SU-DHL-6 (cell line): ENCODE data around the gene HMMR.

Experiments
- H2AFZ ChIP-seq: fragments of 200-600 bp; sonication (generic); 2 replicates; pipeline ENCODE4 v1.6.1; 2014; ENCODE audit warnings: low read depth, mild to moderate bottlenecking, moderate library complexity, mixed read lengths, antibody characterized with exemption, low read length; ENCODE audit not compliant: severe bottlenecking
- H3F3A ChIP-seq: fragments of 200-600 bp; shearing (Covaris generic); 2 replicates; pipeline ENCODE4 v1.6.0; 2016; ENCODE audit warnings: antibody characterized with exemption, mild to moderate bottlenecking; ENCODE audit not compliant: insufficient read depth
- H3K27ac ChIP-seq: fragments of 200-600 bp; sonication (generic); 2 replicates; pipeline ENCODE4 v1.5.1; 2016; ENCODE audit warnings: low read depth, mild to moderate bottlenecking, low read length, moderate library complexity, mixed read lengths
- H3K27me3 ChIP-seq: fragments of 200-600 bp; sonication (generic), shearing (Covaris generic); 2 replicates; pipeline ENCODE4 v1.6.0; 2014; ENCODE audit warnings: mild to moderate bottlenecking, low read length
- H3K36me3 ChIP-seq: fragments of 200-600 bp; sonication (generic); 2 replicates; pipeline ENCODE4 v1.6.1; 2014; ENCODE audit warnings: mild to moderate bottlenecking, low read length, mixed read lengths
- H3K4me2 ChIP-seq: fragments of 300-600, 200-600 bp; shearing (Covaris generic), sonication (generic); 2 replicates; pipeline ENCODE4 v1.6.0; 2014; ENCODE audit warnings: low read length, low read depth, mild to moderate bottlenecking; ENCODE audit not compliant: poor library complexity, severe bottlenecking
- H3K4me3 ChIP-seq: fragments of 200-600 bp; sonication (generic); 2 replicates; pipeline ENCODE4 v1.5.1; 2014; ENCODE audit warnings: antibody characterized with exemption, low read length, mild to moderate bottlenecking, mixed read lengths; ENCODE audit not compliant: insufficient read depth, poor library complexity, severe bottlenecking
- H3K79me2 ChIP-seq: fragments of 200-600 bp; sonication (generic); 2 replicates; pipeline ENCODE4 v1.6.1; 2014; ENCODE audit warnings: mild to moderate bottlenecking, low read length, moderate library complexity; ENCODE audit not compliant: insufficient read depth
- H3K9ac ChIP-seq: fragments of 200-600 bp; sonication (generic); 2 replicates; pipeline ENCODE4 v1.7.0; 2014; ENCODE audit warnings: mild to moderate bottlenecking, low read length
- H3K9me2 ChIP-seq: fragments of 200-600 bp; sonication (generic); replicated peaks from 2 replicates; pipeline ENCODE4 v1.6.1; 2014; ENCODE audit warnings: low read length; ENCODE audit not compliant: insufficient read depth
- H3K9me3 ChIP-seq: fragments of 200-600 bp; sonication (generic); 2 replicates; pipeline ENCODE4 v1.6.1; 2014; ENCODE audit warnings: low read length, mixed read lengths; ENCODE audit not compliant: insufficient read depth
- H4K20me1 ChIP-seq: fragments of 200-600 bp; sonication (generic); 2 replicates; pipeline ENCODE4 v1.6.1; 2014; ENCODE audit warnings: low read depth, mild to moderate bottlenecking, antibody characterized with exemption, low read length, moderate library complexity, mixed read lengths
- EZH2phosphoT487 ChIP-seq: fragments of 200-600 bp; sonication (generic), shearing (Covaris generic); conservative IDR thresholded peaks from 2 replicates; pipeline ENCODE4 v1.6.1; 2018; ENCODE audit warnings: mild to moderate bottlenecking, antibody characterized with exemption, low read length, moderate library complexity, mixed read lengths
- TF ChIP-seq, protein P1 (sequence below): fragments of 200-600 bp; sonication (generic); IDR thresholded peaks from one replicate; pipeline ENCODE4 v1.5.1; 2017; ENCODE audit warnings: antibody characterized with exemption, mild to moderate bottlenecking, low read length, moderate library complexity; ENCODE audit not compliant: insufficient read depth, poor library complexity, severe bottlenecking

The HMMR gene

DNA sequence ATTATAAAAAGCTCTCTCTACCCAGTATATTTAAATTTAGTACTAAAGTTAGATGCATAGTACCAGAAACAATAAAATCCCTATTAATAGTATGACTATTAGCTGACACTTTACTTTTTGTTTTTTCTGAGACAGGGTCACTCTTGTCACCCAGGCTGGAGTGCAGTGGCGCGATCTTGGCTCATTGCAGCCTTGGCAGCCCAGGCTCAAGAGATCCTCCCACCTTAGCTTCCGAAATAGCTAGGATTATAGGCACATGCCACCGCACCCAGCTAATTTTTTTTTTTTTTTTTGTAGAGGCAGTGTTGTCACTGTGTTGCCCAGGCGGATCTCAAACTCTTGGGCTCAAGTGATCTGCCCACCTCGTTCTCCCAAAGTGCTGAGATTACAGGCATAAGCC, 15.1 kb upstream of the HMMR start:
- no peak overlapping the region for H3K4me3 ChIP-seq
- H2AFZ ChIP-seq, result no peak overlapping the region
- no peak overlapping the region for H3K4me2 ChIP-seq
- H3K79me2 ChIP-seq, result peaks cover 6% of the 10 kb centered on the region; the same call in 1 of the 2 replicates
- H3K9me3 ChIP-seq, result no peaks in the 10 kb centered on the region
- no peak overlapping the region for H3K27ac ChIP-seq
- H3F3A ChIP-seq, result peaks cover 30% of the 10 kb centered on the region; the same call in 1 of the 2 replicates
- H3K9ac ChIP-seq, result no peak overlapping the region
- no peaks in the 10 kb centered on the region for H3K9me2 ChIP-seq
- H3K27me3 ChIP-seq, result no peaks in the 10 kb centered on the region
- TF ChIP-seq, protein P1, sequence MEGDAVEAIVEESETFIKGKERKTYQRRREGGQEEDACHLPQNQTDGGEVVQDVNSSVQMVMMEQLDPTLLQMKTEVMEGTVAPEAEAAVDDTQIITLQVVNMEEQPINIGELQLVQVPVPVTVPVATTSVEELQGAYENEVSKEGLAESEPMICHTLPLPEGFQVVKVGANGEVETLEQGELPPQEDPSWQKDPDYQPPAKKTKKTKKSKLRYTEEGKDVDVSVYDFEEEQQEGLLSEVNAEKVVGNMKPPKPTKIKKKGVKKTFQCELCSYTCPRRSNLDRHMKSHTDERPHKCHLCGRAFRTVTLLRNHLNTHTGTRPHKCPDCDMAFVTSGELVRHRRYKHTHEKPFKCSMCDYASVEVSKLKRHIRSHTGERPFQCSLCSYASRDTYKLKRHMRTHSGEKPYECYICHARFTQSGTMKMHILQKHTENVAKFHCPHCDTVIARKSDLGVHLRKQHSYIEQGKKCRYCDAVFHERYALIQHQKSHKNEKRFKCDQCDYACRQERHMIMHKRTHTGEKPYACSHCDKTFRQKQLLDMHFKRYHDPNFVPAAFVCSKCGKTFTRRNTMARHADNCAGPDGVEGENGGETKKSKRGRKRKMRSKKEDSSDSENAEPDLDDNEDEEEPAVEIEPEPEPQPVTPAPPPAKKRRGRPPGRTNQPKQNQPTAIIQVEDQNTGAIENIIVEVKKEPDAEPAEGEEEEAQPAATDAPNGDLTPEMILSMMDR, result no peak
- no peak for TF ChIP-seq EZH2phosphoT487
- H4K20me1 ChIP-seq, result 0 out of 2 replicates have a peak, but pooled peaks cover 4% of the 10 kb centered on the region
- H3K36me3 ChIP-seq, result peaks cover 80% of the 10 kb centered on the region

DNA sequence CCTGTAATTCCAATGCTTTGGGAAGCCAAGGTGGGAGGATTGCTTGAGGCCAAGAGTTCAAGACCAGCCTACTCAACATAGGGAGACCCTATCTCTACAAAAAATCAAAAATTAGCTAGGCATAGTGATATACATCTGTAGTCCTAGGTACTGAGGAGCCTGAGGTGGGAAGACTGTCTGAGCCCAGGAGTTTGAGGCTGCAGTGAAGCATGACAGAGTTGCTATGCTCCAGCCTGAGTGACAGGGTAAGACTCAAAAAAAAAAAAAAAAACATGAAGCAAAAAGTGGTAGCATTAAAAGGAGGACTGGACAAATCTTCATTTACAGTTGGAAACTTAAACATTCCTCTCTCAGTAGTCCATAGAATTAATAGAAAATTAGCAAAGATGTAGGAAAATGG, 13.2 kb upstream of the HMMR start:
- Histone ChIP-seq H3F3A (peaks cover 38% of the 10 kb centered on the region; the same call in 1 of the 2 replicates), H2AFZ (no peak overlapping the region), H3K4me2 (no peak overlapping the region), H3K4me3 (no peak overlapping the region), H3K9me2 (no peaks in the 10 kb centered on the region), H3K27me3 (no peaks in the 10 kb centered on the region), H3K9me3 (no peaks in the 10 kb centered on the region), H3K27ac (no peak overlapping the region), H3K79me2 (peaks cover 2% of the 10 kb centered on the region; the same call in 1 of the 2 replicates), H3K9ac (no peak overlapping the region), H4K20me1 (0 out of 2 replicates have a peak, but pooled peaks cover 4% of the 10 kb centered on the region), H3K36me3 (peaks cover 65% of the 10 kb centered on the region)
- TF ChIP-seq EZH2phosphoT487, result no peak
- TF ChIP-seq, protein P1, result no peak

DNA sequence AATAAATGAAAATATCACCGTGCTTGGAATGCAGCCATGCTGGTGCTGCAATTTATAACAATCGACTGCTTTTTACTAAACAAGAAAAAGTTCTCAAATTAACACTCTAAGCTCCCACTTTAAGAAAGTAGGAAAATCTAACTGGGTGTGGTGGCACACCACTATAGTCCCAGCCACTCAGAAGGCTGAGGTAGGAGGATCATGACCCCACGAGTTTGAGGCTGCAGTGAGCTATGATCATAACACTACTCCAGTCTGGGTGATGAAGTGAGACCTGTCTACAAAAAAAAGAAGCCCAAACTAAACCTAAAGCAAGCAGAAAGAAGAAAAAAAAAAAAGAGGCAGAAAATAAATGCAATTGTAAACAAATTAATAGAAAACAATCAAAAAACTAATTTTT, 12.6 kb upstream of the HMMR start:
- H3K27me3 ChIP-seq, result no peaks in the 10 kb centered on the region
- no peak overlapping the region for H3K27ac ChIP-seq
- no peak overlapping the region for H3K9ac ChIP-seq
- no peaks in the 10 kb centered on the region for H3K9me3 ChIP-seq
- peaks cover 2% of the 10 kb centered on the region; the same call in 1 of the 2 replicates for H3K79me2 ChIP-seq
- H3F3A ChIP-seq, result peaks cover 43% of the 10 kb centered on the region; the same call in 1 of the 2 replicates
- peaks cover 66% of the 10 kb centered on the region; the same call in 1 of the 2 replicates for H3K36me3 ChIP-seq
- no peak overlapping the region for H3K4me2 ChIP-seq
- no peaks in the 10 kb centered on the region for H3K9me2 ChIP-seq
- 0 out of 2 replicates have a peak, but pooled peaks cover 4% of the 10 kb centered on the region for H4K20me1 ChIP-seq
- TF ChIP-seq, protein P1, result no peak
- TF ChIP-seq EZH2phosphoT487, result no peak
- H3K4me3 ChIP-seq, result no peak overlapping the region
- H2AFZ ChIP-seq, result no peak overlapping the region
